Kidney glomerular epithelial cell (primary cell): ENCODE data around the gene DAZL.

Experiments used
- DNase-seq: peaks from one replicate; lab custom pipeline; 2025; lab: John Stamatoyannopoulos, UW

The DAZL gene

DNA sequence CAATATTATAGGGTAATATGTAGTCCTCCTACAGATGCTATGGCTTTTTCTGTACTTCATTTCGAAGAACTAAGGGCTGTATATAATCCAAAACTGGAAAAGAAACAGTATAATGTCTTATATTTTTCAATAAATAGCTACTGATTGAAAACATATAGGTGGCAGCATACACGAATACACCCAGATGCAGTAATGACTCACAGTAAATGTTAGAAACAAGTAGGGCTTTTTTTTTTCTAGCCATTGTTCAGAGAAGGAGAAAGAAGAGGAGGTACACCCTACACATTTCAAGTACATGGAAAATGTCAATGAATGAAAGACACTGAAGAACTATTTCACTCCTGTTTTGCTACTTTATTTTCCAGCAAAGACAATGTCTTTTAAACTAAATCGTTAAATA lies 9.4 kb downstream of the DAZL start:
- DNase-seq, result no peak

DNA sequence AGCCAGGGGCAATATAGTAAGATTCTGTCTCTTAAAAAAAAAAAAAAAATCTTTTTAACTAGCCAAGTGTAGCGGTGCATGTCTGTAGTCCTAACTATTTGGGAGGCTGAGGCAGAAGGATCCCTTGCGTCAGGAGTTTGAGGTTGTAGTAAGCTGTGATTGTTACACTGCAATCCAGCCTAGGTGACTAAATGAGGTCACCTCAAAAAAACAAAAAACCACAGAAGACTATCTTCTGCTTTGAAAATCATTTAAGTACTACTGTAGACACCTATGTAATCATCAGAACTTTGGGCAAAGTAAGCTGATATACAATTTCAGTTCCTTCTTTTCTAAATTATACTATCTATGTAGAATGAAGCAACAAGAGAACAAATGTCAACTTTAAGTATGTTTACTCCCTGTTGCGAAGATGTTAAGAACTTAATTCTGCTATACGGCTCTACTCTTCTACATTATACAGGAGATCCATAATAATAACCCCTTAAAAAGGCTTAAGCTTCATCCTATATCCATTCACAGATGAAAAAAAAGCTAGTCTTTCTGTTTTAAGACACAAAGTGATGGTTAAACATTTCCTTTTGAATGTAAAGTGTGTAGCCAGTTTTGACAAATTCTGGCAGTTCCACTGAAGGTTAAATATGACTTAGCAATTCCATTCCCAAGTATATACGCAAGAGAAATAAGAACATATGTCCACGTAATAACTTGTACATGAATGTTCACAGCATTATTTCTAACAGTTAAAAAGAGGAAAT lies 15.2 kb downstream of the DAZL start:
- DNase-seq, result no peak

DNA sequence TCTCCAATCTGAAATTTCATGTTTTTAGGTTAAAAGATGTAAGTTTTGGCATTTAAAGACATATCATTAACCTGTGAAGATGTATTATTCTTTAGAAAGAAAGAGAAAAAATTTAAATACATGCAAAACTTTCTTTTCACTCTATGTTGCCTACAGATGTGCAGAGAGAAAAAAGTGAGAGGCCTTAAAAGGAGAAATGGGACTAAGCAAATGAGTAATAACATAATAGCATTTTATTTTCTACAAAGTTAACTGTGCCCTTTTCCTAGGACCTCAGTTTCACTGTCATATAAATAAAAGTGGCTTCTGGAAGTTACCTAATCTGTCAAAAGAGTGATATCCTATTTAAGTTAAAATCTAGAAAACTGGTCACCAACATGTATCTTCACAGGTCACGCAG lies 16.1 kb downstream of the DAZL start:
- no peak for DNase-seq

DNA sequence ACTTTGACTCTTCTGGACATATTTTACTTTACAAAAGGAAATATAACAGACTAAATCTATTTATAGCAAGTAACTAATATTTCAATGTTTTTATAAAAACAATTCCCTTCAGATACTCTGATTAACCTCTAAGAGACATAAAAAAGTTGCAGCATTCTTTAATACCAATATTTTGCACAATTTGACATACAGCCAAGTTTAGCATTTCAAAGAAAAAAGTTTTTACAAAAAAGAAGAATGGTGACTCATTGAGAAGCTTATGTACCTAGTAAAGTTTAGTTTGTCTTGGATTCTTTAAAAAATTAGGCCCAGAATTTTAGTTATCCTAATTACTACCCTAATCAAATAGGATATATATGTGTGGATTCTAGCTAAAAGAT lies 17.6 kb downstream of the DAZL start:
- no peak for DNase-seq

DNA sequence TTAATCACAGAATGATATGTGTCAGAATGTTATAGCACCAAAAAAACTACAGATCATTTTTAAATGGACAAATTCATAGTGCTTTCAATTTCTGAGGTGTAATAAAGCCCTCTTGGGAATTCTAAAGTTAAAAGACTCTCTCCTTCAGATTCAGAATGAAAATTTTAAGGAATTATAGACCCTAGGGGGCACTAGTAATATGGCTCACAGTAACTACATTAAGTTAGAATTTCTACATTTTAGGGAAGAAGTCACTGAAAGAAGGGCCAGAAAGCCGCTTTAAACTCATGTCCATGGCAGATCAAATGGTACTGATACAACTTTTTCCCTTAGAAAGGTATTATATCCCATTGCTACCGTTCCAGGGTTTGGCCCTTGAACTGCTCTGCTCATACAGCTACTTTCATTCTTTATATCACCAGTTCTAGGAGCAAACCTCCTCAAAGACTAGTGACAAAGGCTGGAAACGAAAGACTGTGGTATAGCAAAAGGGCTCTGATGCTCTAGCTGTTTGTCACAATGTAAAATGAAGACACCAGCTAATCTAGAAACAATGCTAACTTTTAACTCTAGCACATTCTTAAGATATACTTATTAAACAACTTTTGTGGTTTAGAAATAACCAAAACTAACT lies 18.1 kb downstream of the DAZL start:
- no peak for DNase-seq

DNA sequence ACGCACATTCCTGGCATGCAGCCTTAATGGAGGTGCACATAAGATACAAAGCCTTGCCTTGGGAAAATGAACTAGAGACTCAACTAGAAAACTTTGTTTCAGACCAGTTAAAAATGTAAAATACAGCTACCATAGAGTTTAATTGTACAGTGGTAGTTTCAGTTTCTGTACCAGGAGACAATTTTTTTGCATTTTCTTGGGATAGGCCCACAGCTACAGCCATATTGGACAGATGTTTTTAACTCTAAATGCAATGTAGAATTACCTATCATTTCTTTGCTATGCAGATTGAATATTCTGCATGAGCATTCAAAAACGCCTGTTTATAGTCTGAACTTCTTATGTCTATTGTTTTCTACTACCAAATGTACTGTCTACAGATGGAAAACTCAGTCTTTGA lies 20.3 kb downstream of the DAZL start:
- DNase-seq, result no peak

DNA sequence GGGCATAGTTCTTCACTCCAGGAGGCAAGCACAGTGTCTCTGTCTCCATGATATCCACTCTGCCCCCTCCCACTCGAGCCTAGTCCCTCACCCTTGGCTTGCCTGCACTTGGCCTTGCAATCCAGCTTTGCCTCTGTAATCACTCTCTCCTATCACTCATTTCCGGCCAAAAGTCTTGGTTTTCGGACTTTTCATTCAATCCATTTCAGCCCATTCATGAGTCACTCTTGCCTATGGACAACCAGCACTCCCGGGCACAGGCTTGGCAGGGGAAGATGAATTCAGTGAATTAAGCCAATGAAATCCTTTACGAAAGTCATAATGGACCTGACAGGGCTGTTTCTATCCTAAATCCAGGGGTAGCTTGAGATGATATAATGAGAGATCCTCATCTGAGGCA lies 21.7 kb downstream of the DAZL start:
- no peak for DNase-seq

DNA sequence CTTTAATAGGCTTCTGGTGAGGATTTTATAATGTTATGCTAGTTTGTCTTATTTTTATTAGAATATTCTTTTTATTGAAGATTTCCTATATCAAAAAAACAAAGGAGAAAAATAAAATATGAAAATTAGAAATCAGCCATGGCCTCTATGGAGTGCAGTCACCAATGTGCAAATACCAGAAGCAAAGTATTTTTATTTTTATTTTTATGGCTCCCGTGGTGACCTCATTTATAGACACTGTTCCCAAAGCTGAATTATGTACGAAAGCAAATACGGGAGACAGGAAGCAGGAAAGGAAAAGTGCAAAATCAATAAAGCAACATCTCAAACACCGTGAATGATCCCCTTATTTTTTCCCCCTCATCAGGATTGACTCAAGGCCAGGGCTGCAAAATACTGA lies 35.1 kb downstream of the DAZL start:
- DNase-seq, result no peak

DNA sequence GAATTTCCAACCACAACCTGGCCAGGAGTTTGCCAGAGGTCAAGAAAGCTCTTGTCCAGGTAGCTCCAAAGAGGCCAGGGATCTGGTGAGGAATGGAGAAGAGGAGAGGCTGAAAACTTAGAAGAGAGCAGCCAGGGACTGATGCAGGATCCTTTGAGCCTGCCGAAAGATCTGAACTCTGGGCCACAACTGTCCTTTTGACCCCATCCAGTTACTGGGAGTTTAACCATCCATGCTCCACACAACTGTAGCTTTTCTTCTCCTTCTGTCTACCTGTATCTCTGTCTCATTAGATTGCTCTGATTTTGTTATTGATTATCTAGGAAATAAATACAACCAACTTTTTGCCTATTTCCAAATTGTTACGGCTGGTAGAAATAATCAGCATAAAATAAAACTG lies 36.7 kb downstream of the DAZL start:
- DNase-seq, result no peak

DNA sequence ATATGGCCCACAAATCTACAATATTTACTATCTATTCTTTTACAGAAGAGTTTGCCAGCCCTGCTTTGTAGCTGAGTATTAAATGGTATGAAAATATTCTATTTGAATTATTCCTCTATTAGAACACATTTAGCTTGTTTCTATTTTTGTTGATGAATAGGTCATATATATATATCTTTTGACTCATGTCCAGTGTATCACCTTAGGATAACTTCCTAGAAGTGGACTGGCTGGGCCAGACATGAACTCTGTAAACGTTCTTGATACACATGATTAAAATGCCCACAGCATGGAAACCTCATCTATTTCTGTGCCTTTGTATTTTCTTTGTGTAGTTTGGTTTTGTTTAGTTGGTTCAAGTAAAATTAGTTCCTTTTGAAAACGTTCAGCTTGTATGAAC lies 37.1 kb downstream of the DAZL start:
- no peak for DNase-seq

DNA sequence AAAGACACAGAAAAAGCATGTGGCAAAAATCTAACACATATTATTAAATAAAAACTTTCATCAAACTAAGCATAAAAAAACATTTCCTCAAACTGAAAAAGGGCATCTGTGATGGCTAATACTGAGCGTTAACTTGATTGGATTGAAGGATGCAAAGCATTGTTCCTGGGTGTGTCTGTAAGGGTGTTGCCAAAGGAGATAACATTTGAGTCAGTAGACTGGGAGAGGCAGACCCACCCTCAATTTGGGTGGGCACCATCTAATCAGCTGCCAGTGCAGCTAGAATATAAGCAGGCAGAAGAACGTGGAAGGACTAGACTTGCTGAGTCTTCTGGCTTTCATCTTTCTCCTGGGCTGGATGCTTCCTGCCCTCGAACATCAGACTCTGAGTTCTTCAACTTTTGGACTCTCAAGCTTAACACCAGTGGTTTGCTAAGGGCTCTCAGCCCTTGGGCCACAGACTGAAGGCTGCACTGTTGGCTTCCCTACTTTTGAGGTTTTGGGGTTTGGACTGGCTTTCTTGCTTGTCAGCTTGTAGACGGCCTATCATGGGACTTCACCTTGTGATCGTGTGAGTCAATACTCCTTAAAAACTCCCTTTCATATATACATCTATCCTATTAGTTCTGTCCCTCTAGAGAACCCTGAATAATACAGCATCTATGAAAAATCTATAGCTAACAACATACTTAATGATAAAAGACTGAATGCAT lies 45.4 kb downstream of the DAZL start:
- DNase-seq, result no peak

DNA sequence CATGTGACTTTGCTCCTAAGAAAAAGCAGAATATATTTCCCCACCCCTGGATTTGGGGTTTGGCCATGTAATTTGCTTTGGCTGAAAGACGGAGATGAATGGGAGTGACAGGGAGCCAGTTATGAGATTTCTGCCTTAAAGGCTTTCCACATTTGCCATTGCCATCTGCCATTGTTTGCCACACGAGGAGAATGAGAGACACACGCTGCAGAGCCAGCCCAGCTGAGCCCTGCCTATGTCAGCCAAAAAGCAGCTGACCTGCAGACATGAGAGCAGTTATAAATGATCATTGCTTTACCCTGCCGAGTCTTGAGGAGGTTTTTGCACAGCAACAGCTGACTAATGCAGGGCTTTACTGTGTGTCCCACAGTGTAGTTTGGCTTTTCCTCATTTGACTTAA lies 51.1 kb downstream of the DAZL start:
- DNase-seq, result no peak

DNA sequence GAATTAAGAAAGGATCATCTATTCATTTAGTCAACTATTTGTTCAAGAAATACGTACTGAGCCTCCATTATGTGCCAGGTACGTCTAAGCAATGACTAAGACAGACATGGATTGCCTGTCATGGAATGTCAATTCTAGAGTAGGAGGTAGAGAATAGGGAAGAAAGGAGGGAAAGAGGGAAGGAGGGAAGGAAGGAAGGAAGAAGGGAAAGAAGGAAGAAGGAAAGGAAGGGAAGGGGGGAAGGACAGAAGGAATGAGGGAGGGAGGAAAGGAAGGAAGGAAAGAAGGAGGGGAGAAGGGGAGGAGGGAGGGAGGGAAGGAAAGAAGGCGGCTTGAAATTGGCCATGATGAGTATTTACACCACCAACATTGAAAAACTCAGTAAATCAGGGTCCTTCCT lies 52.5 kb downstream of the DAZL start:
- DNase-seq, result no peak

DNA sequence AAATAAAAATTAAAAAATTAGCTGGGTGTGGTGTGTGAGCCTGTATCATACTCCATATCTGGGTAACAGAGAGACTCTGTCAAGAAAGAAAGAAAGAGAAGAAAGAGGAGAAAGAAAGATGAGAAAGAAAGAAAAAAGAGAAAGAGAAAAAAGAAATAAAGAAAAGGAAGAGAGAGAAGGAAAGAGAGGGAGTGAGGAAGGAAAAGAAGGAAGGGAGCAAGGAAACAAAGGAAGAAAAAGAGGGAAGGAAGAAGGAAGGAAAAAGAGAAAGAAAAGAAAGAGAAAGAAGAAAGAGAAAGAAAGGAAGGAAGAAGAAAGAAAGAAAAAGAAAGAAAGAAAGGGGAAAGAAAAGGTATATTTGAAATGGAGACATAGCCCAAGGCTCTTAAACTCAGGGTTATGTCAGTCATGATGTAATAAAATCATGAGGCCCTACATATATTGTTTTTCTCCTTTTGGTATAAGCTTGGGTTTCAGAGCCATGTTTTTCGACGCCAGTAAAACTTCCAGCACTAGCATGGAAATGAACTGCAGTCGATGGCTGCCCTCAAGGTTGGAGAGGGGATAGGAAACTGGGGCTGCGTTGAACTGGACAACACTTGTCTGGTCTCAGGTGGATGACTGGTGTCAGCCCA lies 53.8 kb downstream of the DAZL start:
- DNase-seq, result no peak

DNA sequence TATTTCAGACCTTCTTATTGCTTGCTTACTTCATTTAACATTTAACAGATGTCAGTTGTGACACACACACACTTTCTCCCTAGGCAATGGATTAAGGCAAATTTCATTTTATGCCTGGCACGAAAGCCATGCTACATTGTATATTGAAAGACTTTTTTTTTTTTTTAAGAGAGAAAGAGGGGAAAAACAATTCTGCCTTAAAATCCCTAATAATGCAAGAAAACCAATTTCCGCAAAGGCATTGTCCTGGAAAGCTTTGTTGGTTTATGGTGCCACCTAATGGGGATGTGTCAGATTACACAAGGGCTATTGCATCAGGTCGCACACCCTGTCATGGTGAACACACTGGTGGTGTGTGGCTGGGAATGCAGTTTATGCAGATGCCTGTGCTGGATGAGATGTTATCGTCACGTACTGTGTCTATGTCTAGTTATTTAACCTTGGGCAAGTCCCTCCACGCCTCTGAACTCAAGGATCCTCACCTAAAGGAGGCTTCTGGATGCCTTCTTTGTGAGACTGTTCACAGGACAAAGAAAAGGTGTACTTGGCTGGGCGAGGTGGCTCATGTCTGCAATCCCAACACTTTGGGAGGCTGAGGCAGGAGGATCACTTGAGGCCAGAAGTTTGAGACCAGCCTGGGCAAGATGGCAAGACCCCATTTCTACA lies 54.4 kb downstream of the DAZL start:
- peak; percentile 72 for DNase-seq

DNA sequence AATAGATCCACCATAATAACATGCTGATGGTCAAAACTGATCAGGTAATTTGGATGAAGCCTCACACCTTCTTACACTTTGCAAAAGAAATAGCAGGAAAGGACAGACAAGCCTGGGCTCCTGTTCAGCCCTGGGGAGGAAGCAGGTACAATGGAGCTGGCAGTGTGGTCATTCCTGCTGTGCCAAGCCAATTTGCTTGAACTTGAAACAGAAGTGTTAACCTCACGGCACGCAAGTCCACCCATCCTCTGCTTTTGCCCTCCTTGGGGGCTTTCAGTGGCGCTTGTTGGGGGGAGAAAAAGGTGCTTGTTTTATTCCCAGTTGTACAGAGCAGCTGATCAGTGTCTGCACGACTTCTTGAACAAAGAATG lies 54.9 kb downstream of the DAZL start:
- DNase-seq, result no peak

DNA sequence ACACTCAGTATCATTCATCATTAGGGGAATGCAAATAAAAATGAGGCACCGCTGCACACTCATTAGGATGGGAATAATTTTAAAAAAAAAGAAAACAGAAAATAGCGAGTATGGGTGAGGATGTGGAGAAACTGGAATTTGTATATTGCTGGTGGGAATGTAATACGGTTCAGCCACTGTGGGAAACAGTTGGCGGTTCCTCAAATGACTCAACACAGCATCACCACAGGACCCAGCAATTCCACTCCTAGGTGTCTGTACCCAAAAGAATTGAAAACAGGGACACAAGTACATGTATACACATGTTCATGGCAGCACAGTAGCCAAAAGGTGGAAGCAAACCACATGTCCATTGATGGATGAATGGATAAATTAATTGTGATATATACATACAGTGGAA lies 56.5 kb downstream of the DAZL start:
- DNase-seq, result no peak

DNA sequence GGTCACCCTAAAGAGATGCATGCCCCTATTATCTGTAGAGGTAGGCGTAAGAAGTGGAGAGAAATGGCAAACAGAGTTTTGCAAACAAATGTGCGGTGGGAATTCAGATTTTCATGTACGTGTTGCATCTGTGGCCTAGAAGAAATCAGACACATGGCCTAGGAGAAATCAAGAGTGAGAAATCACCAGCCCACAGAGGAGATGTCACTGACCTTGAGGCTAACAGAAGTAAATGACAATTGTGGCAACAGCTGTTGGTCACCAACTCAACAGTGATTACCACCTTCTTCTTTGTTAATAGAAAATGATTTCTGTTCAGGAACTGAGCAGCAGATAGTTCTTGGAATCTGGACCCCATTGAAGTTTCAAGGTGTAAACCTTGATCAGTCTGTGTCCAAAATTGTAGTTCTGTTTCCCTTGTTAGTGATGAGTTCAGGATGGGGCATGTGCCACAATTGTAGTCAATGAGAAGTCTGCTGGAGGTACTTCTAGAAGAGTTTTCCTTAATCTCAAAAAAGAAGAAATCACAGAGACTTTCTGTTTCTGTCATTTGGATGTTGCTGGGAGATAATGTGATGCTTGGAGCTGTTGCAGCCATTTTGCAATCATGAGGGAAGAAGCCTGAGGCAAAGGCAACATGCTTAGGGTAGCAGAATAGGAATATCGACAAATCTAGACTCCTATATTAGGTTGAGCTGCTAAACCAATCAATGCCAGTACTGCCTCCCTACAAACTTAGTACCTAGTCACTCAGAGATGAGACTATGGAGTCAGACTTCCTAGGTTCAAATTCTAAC lies 57.5 kb downstream of the DAZL start:
- no peak for DNase-seq

DNA sequence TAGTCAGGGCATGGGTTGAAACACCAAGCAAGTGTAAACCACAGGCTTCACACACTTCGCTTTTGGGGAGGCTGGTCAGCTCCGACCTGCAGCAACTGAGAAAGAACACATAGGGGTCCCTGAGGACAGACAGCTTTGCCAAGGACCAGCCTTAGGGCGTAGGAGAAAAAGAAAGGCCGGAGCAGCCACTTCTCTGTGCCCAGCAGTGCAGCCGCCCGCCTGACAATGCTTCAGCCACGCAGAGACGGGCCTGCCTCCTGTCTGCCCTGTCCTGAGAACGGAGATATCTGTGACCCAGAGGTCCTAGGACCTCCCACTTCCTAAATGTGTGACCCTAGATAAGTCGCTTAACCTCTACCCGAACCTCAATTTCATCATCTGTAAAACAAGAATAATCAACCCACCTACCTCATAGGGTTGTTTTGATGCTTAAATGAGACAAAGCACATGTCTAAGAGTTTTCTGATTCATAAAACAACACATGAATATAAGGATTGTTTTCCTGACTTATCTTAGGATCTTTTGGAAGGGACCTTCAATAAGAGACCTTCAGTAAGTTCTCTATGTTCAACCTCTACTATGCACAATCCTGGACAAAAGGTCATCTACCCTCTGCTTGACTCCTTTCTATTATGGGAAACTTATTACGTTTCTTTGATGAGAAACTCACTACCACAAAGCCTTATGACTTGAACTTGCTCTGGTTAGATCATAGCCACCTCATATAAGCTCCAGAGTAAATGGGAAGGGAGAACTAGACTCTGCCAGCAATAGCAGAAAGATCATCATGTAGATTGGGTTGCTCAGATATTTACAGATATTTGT lies 58.8 kb downstream of the DAZL start:
- DNase-seq, result no peak

DNA sequence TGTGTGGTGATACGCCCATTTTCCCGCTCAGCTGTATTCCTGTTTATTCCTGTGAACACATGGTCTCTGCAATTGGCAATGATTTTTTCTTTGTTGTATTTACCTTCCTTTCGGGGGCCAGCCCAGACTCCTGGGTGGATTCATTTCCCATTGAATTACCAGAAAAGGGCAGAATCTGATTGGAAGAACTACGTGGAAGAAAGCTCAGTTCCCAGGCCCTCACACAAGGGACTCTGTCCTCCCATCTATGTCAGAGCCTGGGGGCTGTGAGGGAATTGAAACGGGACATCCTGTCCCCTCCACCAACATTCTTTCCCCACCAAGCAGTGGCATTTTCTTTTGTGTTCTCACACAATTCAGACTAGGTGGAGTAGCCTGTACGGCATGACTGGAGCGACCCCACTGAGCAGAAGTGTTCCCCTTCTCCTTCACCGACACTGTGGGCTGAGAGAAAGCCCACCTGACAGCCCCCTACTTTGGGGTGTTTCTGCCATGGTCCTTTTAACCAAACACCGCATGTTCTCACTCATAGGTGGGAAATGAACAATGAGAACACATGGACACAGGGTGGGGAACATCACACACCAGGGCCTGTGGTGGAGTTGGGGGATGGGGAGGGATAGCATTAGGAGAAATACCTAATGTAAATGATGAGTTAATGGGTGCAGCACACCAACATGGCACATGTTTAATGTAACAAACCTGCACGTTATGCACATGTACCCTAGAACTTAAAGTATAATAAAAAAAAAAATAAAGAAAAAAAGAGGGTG lies 59.6 kb downstream of the DAZL start:
- no peak for DNase-seq
